Measurements from ENCODE around the gene ABCG8. TPM values are rescaled to one million over a fixed set of nuclear protein-coding genes. Genes with fewer than 3 reads are reported as not detected.

ABCG8 gene
- total RNA-seq, 4 donors from 2014 or later, result not detected

DNA sequence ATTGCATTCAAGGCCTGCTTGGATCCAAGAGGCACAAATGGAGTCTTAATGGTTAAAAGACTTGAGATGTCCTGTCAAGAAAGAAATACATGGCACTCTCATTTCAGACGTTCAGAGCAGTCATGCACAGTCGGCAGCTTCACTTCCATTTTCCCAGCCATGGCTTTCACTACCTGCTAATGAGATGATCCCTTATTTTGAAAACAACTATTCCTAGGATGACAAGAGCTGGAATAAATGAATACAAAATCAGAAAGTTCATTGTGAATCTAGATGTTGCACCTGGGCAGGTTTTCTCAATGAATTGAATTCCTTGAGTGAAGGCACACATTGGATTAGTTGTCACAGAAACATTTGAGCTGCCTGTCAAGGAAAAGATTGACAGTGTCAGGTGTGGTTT is 25.8 kb upstream of the ABCG8 start:
- Histone ChIP-seq H3K27me3 (no peaks in the 10 kb centered on the region), H3K4me1 (no peaks in the 10 kb centered on the region), H3K36me3 (peaks cover 3 to 47% (median 20%) of the 10 kb centered on the region in 4 donors), H3K27ac (replicated peaks in 1 of 4) (no peak overlapping the region), H3K9me3 (no peaks in the 10 kb centered on the region), H3K4me3 (no peak overlapping the region)
- no peak for DNase-seq (ENCODE audit: extremely low spot score)
- 56% methylated on average over 2 of the region's 2 CpGs for WGBS
- TF ChIP-seq POLR2A (IDR thresholded peaks at IDR 0.05; ENCODE audit: low read depth), result no peak
- no peak for TF ChIP-seq EP300 (IDR thresholded peaks at IDR 0.05)
- no peak for TF ChIP-seq POLR2AphosphoS5 (IDR thresholded peaks at IDR 0.05)
- TF ChIP-seq, protein P1, sequence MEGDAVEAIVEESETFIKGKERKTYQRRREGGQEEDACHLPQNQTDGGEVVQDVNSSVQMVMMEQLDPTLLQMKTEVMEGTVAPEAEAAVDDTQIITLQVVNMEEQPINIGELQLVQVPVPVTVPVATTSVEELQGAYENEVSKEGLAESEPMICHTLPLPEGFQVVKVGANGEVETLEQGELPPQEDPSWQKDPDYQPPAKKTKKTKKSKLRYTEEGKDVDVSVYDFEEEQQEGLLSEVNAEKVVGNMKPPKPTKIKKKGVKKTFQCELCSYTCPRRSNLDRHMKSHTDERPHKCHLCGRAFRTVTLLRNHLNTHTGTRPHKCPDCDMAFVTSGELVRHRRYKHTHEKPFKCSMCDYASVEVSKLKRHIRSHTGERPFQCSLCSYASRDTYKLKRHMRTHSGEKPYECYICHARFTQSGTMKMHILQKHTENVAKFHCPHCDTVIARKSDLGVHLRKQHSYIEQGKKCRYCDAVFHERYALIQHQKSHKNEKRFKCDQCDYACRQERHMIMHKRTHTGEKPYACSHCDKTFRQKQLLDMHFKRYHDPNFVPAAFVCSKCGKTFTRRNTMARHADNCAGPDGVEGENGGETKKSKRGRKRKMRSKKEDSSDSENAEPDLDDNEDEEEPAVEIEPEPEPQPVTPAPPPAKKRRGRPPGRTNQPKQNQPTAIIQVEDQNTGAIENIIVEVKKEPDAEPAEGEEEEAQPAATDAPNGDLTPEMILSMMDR (IDR thresholded peaks at IDR 0.05), result no peak
- intact Hi-C loops (cut with DNase I), result no loop called here

DNA sequence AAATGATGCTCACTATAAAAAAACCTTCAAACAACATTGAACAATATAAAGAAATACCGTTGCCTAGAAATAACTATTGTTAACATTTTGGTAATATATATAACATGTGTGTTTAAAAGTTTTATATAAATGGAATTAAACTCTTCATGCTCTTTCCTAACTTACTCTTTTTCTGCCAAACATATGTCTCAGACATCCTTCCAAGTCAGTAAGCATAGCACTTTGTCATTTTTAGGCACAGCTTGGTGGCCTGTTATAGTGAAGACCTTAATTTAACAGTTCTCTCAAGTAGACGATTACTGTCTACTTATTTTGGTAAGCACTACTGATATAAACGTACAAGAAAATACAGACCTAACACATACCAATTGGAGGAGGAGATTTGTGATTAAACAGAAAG is 24.1 kb upstream of the ABCG8 start:
- intact Hi-C loops (cut with DNase I), result no loop called here
- no peaks in the 10 kb centered on the region for H3K9me3 ChIP-seq

DNA sequence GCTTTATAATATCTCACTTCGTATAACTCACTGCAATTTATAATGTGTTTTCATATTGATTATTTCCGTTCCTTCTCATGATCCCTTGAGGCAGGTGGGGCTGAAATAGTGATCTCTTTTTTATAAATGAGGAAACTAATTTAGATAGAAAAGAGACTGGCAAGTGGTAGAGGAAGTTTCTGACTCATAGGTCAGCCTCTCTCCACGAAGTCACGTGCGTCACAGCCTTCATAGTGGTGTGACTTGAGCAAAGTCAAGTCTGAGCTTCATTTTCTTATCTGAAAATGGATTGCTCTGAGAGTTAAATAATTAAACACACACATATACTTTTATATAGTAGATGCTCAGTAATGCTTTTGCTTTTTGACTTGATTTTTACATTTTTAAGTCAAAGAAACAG is 20.0 kb upstream of the ABCG8 start:
- intact Hi-C loops (cut with DNase I), result no loop called here
- no peak for TF ChIP-seq POLR2A (IDR thresholded peaks at IDR 0.05; ENCODE audit: low read depth)
- no peak for TF ChIP-seq EP300 (IDR thresholded peaks at IDR 0.05)
- TF ChIP-seq POLR2AphosphoS5 (IDR thresholded peaks at IDR 0.05), result no peak
- TF ChIP-seq, protein P1 (IDR thresholded peaks at IDR 0.05), result no peak

More for the DNA sequence above, 24.1 kb upstream of the ABCG8 start:
- Histone ChIP-seq H3K27me3 (no peaks in the 10 kb centered on the region), H3K27ac (replicated peaks in 1 of 4) (no peak overlapping the region), H3K36me3 (peaks cover 0 to 30% (median 12%) of the 10 kb centered on the region in 4 donors), H3K4me3 (no peak overlapping the region), H3K4me1 (no peaks in the 10 kb centered on the region)
- TF ChIP-seq POLR2AphosphoS5 (IDR thresholded peaks at IDR 0.05), result no peak
- 83% methylated on average over 3 of the region's 3 CpGs for WGBS
- DNase-seq (ENCODE audit: extremely low spot score), result no peak

DNA sequence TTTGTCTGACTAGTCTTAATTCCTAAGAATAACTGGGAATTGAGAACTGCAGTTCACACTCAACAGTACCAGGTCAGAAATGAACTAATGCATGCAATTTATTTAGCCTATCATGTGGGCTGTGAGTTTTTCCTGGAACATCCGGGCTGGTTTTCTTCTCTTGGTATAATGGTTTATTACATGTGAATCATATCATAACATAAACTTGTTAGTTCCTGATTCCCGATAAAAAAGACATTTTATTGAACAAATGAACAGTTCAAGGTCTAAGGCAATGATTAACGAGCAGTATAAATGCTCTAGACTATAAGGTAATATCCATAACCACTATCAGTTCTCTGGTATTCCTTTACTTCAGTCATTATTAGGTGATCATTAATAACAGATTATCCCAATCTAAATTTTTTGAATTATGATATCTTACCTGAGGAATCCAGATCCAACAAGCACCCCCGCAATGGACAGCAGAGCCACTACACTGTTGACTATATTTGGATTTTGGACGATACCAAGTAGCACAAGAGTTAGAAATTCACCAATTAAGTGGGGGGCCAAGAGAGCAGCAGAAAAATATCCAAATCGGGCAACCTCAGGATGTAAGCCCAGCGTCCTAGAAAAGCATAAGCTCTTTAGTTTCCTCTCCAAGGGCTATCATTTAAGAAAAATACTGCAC is 19.1 kb upstream of the ABCG8 start:
- no peak overlapping the region for H3K4me3 ChIP-seq
- WGBS, result 80% methylated on average over 7 of the region's 7 CpGs
- H3K36me3 ChIP-seq, result no peaks in the 10 kb centered on the region
- no peaks in the 10 kb centered on the region for H3K9me3 ChIP-seq
- no peak overlapping the region for H3K27ac ChIP-seq (replicated peaks in 1 of 4)
- intact Hi-C loops (cut with DNase I), result no loop called here
- no peaks in the 10 kb centered on the region for H3K4me1 ChIP-seq
- H3K27me3 ChIP-seq, result peaks cover 0 to 5% (median 0%) of the 10 kb centered on the region in 4 donors
- no peak for DNase-seq (ENCODE audit: extremely low spot score)
- TF ChIP-seq, protein P1 (IDR thresholded peaks at IDR 0.05), result no peak
- no peak for TF ChIP-seq EP300 (IDR thresholded peaks at IDR 0.05)
- no peak for TF ChIP-seq POLR2AphosphoS5 (IDR thresholded peaks at IDR 0.05)
- no peak for TF ChIP-seq POLR2A (IDR thresholded peaks at IDR 0.05; ENCODE audit: low read depth)

More for the DNA sequence above, 20.0 kb upstream of the ABCG8 start:
- peaks cover 0 to 5% (median 0%) of the 10 kb centered on the region in 4 donors for H3K27me3 ChIP-seq
- no peaks in the 10 kb centered on the region for H3K36me3 ChIP-seq
- 64% methylated on average over 5 of the region's 5 CpGs for WGBS
- no peaks in the 10 kb centered on the region for H3K4me1 ChIP-seq
- H3K27ac ChIP-seq (replicated peaks in 1 of 4), result no peak overlapping the region
- DNase-seq (ENCODE audit: extremely low spot score), result no peak
- no peaks in the 10 kb centered on the region for H3K9me3 ChIP-seq
- H3K4me3 ChIP-seq, result no peak overlapping the region

DNA sequence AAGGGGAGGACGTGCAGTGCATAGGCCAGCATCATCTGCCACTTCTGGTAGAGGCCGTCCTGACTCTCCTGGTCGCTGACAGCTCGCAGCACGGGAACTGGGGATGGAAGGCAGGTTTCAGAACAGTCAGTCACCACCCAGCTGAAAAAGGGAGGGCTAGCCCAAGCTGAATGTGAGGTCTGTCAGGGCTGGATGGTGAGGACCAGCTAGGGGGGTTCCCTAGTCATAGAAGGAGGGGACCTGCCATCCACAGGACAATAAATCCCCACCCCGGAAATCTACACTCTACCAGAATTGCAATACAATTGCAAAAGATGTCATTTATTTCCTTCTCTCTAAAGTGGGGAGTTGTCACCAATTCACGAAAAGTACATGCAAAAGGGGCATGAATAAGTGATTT is 15.9 kb upstream of the ABCG8 start:
- Histone ChIP-seq H3K4me3 (no peak overlapping the region), H3K27ac (replicated peaks in 1 of 4) (no peak overlapping the region), H3K9me3 (no peaks in the 10 kb centered on the region), H3K36me3 (no peaks in the 10 kb centered on the region), H3K27me3 (peaks cover 0 to 5% (median 0%) of the 10 kb centered on the region in 4 donors), H3K4me1 (no peaks in the 10 kb centered on the region)
- 89% methylated on average over 3 of the region's 7 CpGs for WGBS
- TF ChIP-seq EP300 (IDR thresholded peaks at IDR 0.05) (no peak), POLR2A (IDR thresholded peaks at IDR 0.05; ENCODE audit: low read depth) (no peak), POLR2AphosphoS5 (IDR thresholded peaks at IDR 0.05) (no peak)
- TF ChIP-seq, protein P1 (IDR thresholded peaks at IDR 0.05), result no peak
- intact Hi-C loops (cut with DNase I), result no loop called here
- no peak for DNase-seq (ENCODE audit: extremely low spot score)

Measured in esophagus muscularis mucosa (tissue), 4 donors.